ENCODE data around the gene LSM4. TPM values are rescaled to one million over a fixed set of nuclear protein-coding genes. Genes with fewer than 3 reads are reported as not detected.
A peak's percentile ranks its signal among the peaks of the same experiment; 100 is the strongest.

The LSM4 gene
- total RNA-seq, 1 donor from 2014 or later, result 92.9 TPM

DNA sequence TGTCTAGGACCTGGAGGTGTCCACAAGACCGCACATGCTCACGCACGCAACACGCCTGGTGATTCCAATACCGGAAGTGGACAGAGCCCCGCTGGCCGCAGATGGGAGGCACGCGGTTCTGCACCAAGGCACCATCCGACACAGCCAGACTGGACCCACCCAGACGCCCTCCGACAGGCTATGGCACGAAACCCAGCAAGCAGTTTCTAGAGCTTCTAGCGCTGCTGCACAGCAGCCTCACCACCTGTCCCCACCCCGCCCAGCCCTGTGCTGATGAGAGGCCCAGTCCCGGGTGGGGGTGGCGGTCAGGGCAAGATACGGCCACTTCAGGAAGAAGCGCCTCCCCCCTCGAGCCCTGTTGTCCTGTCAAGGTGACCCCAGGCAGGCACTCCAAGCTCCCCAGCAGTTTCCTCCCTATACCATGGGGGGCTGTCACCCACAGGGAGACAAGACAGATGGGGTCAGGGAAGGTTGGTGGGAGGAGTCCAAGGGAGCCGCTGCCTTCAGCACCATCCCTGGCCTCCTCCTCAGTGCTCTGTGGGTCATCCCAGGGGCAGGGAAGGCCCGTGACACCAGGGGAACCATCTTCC is 11.3 kb downstream of the LSM4 start:
- DNase-seq (ENCODE audit: low spot score), result no peak

DNA sequence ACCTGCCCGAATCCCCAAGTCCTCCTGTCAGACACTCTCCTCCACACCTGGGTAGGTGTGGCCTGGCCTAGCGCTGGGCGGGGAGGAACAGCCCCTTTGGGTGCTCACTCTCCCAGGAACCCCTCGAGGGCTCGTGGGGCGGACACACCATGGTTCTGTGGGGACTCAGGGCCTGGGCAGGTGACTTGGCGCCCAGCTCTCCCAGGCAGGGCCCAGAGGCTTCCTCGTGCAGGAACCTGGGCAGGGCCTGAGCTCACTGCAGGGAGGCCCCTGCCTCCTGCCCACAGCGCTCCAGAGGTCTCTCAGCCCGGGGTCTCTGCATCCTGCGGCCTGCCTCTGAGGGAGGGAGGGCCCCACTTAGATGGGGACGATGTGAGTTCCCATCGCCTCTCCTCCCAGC is 11.9 kb downstream of the LSM4 start:
- no peak for DNase-seq (ENCODE audit: low spot score)

DNA sequence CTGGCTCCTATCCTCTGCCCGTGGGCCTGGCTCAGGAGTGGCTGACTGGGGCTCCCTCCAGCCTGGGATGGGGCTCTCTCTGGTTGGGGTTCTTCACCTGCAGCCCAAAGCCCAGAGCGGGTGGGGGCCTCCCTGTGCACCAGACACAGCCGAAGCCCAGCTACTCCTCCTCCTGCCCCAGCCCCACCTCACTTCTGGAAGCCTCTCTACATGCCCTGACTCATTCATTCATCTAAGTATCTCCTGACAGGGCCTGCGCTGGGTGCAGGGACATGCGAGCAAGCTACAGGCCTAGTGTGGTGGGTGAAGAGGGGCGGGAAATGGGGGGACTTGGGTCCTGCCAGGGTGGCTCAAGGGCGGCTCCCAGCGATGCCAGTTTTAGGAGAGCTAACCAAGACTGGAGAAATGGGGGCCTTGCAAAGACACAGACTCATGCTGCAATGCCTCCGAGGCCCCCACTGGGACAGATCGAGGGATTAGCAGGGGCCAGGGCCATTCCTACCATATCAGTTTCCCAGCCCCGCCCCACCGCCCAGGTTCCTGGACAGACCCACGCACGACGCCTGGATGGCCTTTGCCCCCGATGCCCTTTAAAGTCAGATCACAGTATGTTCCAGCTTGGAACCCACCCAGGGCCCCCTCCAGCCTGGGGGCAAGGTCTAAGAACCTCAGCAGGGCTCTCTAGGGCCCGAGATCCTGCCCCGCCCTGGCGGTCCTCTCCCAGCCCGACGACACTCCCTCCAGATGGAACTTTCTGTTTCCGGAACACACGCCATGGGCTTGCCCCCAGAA is 12.6 kb downstream of the LSM4 start:
- DNase-seq (ENCODE audit: low spot score), result no peak

DNA sequence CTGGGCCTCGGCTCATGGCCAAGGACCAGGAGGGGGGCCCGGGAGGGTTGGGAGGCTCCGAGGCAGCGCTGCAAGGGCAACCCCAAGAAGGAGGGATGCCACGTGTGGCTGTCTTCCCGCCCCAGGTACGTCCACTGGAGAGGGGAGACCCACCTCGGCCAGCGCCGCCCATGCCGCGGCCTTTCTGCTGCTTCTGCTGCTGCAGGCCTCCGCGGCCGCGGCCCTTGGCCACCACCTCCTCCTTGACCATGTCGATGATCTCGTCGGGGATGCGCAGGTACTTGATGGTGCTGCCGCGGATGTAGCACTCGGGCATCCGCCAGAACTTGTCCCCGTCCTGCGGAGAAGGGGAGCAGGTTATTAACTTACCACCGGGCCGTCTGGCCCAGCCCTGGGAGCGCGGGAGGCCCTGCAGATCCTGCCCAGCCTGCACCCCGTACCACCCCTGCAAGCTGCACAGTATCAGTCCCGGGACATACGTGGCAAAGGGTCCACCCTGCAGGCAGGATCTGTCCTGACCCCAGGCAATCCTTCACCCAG is 13.3 kb downstream of the LSM4 start:
- DNase-seq (ENCODE audit: low spot score), result no peak

DNA sequence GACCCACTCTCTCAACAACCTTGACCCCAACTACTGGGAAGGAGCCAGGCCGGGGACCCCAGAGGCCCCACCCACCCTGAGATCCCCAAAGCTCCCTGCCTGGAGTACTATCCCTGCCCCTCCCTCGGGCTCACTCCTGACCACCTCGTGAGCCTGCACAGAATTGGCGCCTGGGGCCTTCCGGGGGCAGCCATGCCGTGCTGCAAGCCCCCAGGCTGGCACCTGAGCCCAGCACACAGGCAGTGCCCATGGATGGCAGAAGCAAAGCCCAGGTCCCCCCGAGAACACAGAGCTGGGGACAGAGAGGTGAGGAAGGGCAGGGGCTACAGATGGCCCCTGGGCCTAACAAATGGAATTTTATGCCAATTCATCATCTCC is 13.9 kb downstream of the LSM4 start:
- no peak for DNase-seq (ENCODE audit: low spot score)

DNA sequence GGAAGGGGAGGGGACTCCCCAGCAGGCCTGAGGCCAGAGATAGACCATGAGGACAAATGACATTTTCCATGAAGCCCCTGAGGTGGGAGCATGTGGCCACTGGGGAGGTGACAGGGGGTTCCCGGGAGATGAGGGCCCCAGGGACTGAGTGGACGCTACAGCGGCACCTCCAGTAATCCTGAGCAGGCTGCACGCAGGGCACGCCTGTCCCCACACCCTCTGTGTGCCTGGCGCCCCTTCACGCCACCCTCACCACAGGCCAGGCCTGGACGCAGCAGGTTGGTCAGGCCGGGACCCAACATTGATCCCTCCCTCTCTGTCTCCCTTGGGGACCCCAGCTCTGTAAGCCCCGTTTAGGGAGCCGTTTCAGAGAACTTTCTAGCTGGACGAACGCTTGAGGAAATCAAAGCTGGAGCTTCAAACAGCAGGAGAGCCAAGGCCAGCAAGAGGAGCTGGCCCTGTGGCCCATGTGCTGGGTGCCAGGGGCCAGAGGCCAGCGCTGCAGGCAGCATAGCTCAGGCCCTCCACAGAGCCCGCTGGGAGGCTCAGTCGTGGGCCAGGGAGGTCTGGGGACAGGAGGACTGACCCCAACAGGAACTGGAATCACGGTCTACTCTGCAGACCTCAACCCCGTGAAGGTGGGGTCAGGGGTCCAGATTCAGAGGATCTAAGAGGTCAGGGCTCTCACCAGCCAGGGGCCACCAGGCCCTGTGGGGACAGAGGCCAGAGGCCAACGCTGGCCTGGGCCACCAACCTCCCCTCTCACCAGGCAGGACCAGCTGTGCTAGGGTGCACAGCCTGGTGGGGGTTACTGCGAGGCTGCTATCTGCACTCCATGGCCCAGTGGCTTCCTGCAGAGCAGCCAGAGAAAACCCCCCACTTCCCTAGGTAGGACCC is 14.6 kb downstream of the LSM4 start:
- no peak for DNase-seq (ENCODE audit: low spot score)

DNA sequence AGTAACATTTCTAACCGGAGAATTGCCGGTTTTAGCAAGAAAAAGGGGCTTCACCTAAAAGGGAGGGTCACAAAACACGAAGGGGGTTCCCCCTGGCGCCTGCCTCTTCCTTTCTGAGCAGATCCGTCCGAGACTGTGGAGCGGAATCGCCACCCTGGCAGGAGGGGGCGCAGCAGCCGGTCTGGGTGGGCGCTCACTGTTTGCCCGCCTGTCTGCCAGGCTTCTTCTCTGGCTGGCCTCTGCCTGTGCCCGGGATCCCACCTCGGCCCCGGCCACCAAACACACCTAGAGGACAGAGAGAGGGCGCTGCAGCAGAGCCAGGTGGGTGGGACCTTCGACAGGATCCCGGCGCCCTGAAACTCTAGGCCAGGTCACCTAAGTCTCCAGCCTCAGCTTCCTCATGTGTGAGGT is 15.6 kb downstream of the LSM4 start:
- no peak for DNase-seq (ENCODE audit: low spot score)

DNA sequence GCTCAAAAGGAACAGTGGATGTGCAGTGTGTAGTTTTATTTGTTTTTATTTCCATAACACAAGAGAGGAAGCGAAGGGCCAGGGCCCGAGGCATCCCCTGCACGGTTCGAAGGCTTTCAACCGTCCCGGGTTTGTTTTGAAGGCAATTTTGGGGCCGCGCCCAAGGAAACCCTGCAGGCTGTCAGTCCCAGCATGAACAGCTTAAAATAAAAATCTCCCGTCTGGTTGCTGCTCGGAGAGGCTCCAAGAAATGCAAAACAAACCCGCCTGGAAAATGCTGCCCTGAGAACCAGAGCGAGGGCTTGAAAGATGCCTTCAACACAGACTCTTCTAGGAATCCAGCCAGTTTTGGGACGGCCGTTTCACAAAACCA is 16.0 kb downstream of the LSM4 start:
- no peak for DNase-seq (ENCODE audit: low spot score)

DNA sequence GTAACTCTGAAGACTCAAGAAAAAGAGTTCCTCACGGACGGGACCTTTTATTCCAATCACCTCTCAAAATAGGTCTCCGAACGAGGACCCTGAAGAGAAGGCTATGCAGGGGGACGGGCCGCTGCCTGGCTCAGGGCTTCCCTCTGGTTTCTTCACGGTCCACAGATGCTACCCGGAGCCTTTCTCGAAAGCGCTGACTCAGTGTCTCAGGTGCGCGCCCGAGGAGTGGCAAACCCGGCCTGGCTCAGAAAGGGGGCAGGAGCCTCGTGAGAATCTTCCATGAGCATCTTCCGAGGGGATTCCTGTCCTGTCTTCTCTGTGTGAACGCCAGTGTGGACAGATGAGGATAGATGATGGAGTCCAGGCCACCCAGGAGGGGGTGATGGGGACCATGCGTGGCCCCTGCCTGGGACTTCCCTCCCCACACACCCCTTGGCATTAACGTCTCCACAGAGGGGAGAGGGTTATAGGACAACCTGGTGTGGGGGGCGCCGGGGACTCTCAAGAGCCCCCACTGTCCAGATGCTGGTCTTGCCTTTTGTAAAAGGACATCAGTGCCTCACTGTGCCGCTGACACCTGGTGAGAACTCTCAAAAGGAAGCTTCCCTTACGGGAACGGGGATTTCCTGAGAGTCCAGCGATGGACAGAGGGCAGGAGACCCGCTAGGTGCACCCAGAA is 16.5 kb downstream of the LSM4 start:
- no peak for DNase-seq (ENCODE audit: low spot score)

DNA sequence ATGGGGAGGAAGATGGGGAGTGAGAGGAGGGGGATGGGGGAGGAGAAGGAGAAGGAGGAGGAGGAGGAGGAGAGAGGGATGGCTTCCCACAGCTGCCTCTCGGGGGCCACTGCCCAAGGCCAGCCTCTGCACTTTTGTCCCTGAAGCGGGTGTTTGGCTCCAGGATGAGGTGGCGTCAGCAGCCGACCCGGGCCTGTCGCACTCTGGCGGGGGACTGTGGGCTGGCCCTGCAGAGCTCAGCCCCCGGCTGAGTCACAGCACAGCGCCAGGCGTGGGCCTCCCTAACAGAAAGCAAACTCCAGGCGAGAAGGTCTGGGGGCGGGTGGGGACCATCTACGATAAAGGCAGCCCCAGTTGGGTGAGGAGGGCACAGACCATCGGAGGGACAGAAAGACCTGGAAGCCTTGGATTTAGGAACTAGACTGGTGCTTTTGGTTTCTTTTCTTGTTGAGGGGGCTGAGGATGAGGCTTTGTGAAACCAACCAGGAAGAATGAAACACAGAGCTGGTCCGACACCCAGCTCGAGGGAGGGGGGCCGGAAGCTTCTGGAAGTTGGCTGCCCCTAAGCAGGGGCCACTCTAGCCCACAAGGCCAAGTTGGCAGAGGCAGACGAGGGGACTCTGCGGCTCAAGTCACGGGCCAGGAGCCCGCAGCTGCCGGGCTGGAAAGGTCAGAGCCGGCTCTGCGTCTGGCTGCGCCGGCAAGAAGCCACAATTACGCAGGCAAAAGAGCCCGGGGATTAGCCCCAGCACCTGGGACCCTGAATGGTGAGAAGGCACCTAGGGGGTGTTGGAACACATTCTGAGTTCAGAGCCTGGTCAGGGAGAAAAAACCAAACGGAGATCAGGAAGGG is 18.2 kb downstream of the LSM4 start:
- peak; percentile 79 for DNase-seq (ENCODE audit: low spot score)

DNA sequence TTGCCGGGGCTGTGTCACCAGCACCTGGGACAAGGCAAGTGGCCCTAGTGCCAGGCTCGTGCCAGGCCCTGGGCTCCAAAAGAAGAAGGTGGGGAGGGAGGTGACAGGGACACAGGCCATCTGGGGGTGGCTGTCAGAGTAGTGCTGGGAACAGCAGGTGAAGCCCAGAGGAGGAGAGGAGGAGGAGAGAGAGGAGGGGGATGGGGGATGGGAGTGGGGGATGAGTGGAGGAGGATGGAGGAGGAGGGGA is 18.7 kb downstream of the LSM4 start:
- DNase-seq (ENCODE audit: low spot score), result no peak

DNA sequence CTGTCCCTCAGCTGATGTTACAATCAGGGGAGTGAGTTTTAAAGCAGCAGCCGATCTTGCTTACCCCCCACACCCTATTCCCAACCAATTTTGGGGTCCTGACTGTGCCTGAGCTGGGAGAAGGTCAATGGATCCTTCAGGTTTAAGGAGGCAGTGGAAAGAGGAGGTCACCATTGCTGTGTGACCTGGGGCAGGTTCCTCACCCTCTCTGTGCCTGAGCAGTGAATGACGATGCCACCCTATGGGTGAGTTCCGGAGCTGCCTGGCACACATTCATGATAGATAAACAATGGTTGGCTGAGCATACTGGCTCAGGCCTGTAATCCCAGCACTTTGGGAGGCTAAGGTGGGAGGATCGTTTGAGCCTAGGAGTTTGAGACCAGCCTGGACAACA is 21.2 kb downstream of the LSM4 start:
- no peak for DNase-seq (ENCODE audit: low spot score)

DNA sequence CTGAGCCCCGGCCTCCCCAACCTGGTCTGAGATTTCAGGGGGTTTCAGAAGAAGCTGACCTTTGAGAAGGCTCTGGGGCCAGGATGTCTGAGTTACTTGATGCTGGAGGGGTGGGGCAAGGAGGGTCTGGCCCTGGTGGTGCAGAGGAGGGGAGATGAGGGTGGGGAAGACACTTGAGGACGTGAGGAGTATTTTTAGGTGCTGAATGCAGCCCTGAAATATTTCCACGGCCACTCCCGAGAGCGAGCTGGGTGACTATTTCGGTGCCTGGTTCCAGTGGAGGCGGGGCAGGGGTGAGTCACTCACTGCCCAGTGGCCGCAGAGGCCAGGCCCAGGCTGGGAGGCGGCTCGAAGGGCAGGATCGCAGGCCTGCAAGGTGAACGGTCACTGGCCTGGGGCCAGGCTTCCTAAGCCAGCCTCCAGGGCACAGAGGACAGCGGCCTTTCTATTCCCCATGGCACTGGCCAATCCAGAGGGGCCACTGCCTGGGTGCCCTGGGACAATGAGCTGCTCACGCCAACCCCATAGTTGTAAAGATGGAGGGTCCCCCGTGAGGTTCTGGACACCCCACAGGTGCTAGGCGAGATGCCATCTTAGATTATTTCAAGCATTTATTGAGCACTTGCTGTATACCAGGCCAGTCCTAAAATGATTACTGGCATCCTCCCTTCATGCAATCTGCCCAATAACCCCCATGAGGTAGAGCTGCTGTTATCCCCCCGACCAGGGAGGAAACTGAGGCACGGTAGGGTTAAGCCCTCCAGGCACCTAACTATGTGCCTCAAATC is 21.8 kb downstream of the LSM4 start:
- no peak for DNase-seq (ENCODE audit: low spot score)

DNA sequence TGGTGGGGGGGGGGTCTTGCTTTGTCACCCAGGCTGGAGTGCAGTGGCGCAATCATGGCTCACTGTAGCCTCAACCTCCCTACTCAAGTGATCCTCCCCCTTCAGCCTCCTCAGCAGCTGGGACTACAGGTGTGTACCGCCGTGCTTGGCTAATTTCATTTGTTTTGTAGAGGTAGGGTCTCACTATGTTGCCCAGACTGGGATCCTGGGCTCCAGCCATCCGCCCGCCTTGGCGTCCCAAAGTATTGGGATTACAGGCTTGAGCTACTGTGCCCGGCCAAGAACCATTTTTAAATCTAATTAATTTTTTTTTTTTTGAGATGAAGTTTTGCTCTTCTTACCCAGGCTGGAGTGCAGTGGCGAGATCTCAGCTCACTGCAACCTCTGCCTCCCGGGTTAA is 23.2 kb downstream of the LSM4 start:
- DNase-seq (ENCODE audit: low spot score), result no peak

DNA sequence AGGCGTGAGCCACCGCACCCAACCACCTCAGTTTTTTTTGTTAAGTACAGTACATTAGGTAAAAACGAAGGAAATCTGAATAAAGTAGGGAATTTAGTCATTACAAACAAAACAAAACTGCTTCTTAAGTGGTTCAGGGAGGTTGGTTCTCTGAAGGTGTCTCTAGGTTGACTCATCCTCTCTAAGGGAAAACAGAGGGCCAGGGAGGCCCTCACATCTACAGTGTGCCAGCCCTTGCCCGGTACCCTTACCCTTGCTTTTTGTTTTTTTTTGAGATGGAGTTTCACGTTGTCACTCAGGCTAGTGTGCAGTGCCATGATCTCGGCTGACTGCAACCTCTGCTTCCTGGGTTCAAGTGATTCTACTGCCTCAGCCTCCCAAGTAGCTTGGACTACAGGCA is 24.3 kb downstream of the LSM4 start:
- DNase-seq (ENCODE audit: low spot score), result no peak

DNA sequence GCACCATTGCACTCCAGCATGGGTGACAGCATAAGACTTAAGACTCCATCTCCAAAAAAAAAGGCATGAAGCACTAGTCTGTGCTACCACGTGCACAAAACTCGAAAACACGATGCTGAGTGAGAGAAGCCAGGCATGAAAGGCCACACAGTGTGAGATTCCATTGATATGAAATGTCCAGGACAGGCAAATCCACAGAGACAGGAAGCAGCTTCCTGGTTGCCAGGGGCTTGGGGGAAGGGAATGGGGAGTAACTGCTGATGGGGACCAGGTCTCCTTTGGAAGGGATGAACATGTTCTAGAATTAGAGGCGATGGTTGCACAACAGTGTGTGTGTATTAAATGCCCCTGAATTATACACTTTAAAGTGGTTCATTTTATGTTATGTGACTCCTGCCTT is 25.6 kb downstream of the LSM4 start:
- no peak for DNase-seq (ENCODE audit: low spot score)

DNA sequence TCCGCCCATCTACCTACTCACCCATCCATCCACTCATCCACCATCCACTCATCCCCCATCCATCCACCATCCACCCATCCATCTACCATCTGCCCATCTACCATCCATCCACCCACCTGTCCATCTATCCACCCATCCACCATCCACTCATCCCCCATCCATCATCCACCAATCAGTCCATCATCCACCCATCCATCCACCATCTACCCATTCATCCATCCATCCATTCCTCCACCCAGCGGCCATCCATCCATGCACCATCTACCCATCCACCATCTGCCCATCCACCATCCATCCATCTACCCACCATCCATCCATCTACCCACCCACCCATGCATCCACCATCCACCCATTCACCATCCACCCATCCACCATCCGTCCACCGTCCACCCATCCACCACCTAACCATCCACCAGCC is 27.8 kb downstream of the LSM4 start:
- DNase-seq (ENCODE audit: low spot score), result no peak

DNA sequence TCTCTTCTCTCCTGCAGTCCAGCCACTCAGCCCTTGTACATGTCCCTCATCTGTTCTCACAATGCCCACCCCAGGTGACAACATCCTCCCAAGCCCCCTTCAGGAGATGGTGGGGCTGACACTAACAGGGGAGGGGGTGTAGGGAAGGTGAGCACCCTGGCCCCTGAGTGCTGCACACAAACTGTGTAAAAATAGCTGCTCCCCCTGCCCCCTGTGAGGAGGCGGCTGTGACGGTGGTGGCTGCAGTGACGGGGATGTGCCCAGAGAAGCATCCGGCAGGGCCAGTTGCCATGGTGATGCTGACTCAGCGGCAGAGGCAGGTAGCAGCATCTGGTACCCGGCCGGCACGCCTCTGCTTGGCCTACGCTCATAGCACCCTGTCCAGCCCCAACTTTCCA is 28.4 kb downstream of the LSM4 start:
- peak; percentile 76 for DNase-seq (ENCODE audit: low spot score)

DNA sequence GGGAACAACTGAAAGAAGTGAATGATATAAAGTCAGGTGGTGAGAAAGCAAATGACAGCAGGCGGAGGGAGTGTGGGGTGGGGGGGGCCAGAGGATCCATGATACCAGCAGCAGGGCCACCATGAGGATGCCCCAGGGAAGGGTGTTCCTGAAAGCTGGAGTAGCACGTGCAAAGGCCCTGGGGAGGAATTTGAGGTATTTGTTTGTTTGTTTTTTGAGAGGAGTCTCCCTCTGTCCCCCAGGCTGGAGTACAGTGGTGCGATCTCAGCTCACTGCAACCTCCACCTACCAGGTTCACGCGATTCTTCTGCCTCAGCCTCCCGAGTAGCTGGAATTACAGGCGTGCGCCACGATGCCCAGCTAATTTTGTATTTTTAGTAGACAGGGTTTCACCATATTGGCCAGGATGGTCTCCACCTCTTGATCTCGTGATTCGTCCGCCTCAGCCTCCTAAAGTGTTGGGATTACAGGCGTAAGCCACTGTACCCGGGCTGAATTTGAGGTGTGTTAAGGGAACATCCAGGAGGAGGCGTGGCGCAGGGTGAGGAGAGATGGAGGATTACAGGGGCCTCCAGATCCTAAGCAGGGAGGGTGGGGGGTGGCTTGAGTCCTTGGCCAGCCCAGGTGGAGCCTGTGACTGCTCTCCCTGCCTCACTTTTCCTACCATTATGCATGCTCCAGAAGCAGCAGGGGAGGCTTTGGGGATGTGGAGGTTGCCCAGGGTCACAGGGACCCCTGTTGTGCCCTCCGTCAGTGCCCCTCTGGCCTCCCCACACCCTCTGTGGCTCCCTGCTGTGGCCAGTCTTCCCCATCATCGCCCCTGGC is 29.0 kb downstream of the LSM4 start:
- DNase-seq (ENCODE audit: low spot score), result no peak
